ENCODE measurements around the gene LSR. TPM values are rescaled to one million over a fixed set of nuclear protein-coding genes. Genes with fewer than 3 reads are reported as not detected.

The LSR gene
- total and polyA plus RNA-seq, 2 of the 4 experiments (the other 2 are of a cell fraction), result 0.18 to 0.44 TPM

- intact Hi-C loops (cut with micrococcal nuclease), result no loop called here
- Histone ChIP-seq H3K9me3 (ENCODE audit: control insufficient read depth, insufficient read depth, low read length) (no peaks in the 10 kb centered on the region), H2AK9ac (replicated peaks; ENCODE audit: low read depth, low read length, poor library complexity) (no peak overlapping the region), H4K91ac (ENCODE audit: insufficient read depth, low read depth, low read length) (no peak overlapping the region), H3K4me2 (ENCODE audit: low read depth, low read length) (no peak overlapping the region), H3K18ac (ENCODE audit: low read depth, low read length) (no peak overlapping the region), H2BK20ac (ENCODE audit: low read depth, low read length) (no peak overlapping the region), H3K4ac (ENCODE audit: low read depth, low read length) (no peak overlapping the region), H3K9me1 (ENCODE audit: insufficient read depth, low read length) (no peaks in the 10 kb centered on the region), H4K5ac (ENCODE audit: low read depth, low read length) (no peak overlapping the region), H3K4me3 (ENCODE audit: insufficient read depth, low read depth, low read length) (no peak overlapping the region), H3K23ac (ENCODE audit: low read depth, low read length) (no peak overlapping the region), H4K8ac (ENCODE audit: low read depth in 2 of 2, low read length in 2 of 2) (no peak overlapping the region), H3K56ac (ENCODE audit: extremely low read depth, insufficient read depth, low read length) (no peak overlapping the region), H3K9ac (ENCODE audit: low read depth, low read length) (no peak overlapping the region), H2BK15ac (ENCODE audit: low read depth, low read length) (no peak overlapping the region), H3K14ac (replicated peaks; ENCODE audit: low read depth, low read length) (no peak overlapping the region), H4K20me1 (ENCODE audit: insufficient read depth, low read length) (no peaks in the 10 kb centered on the region), H3K27me3 (ENCODE audit: control insufficient read depth, insufficient read depth, low read length) (no peaks in the 10 kb centered on the region), H2AFZ (replicated peaks; ENCODE audit: low read length, poor library complexity) (no peak overlapping the region), H3K27ac (ENCODE audit: insufficient read depth, low read length) (no peak overlapping the region), H3K4me1 (ENCODE audit: control insufficient read depth, insufficient read depth, low read length) (no peaks in the 10 kb centered on the region), H2BK5ac (ENCODE audit: low read depth, low read length, poor library complexity, severe bottlenecking) (no peak overlapping the region), H2AK5ac (ENCODE audit: low read depth, low read length) (no peak overlapping the region), H3K36me3 (ENCODE audit: control insufficient read depth, insufficient read depth, low read length) (peaks cover 55% of the 10 kb centered on the region), H2BK120ac (ENCODE audit: low read depth, low read length) (no peak overlapping the region), H3K79me1 (ENCODE audit: low read depth in 1 of 2, low read length in 2 of 2) (peaks cover 9 to 28% of the 10 kb centered on the region in 2 experiments)
- dilution Hi-C loops (cut with HindIII; ENCODE audit: low sequenced_read_pairs, unreplicated experiment), result no loop called here
- ChIA-PET CTCF (no interaction called here), POLR2A (ENCODE audit: unreplicated experiment) (no interaction called here)
- BruUV-seq (replicated peaks), result no TSS peak
- no peak for TF ChIP-seq CEBPB (IDR thresholded peaks at IDR 0.05; ENCODE audit: low read depth, low read length)
- TF ChIP-seq BHLHE40 (IDR thresholded peaks at IDR 0.05; ENCODE audit: low read depth, low read length), result no peak
- TF ChIP-seq RCOR1 (IDR thresholded peaks at IDR 0.05; ENCODE audit: insufficient replicate concordance, low read length), result no peak
- no peak for TF ChIP-seq POLR2A (IDR thresholded peaks at IDR 0.05; ENCODE audit: low read depth, low read length)
- no peak for TF ChIP-seq MAZ (IDR thresholded peaks at IDR 0.05; ENCODE audit: borderline replicate concordance, low read depth, low read length)
- WGBS, 2 experiments (ENCODE audit: extremely low coverage in 2 of 2, insufficient read length in 1 of 2), result no CpG with 5 or more reads among the region's 5 CpGs
- in situ Hi-C loops (cut with MboI; ENCODE audit: low sequenced_read_pairs), result no loop called here
- no peak for ATAC-seq (ENCODE audit: low read depth)
- DNase-seq, result no peak
Measured at GRCh38 chr19:35274323-35274722, 25.5 kb downstream of the LSR start.

Measured in IMR-90 (cell line).